ENCODE results near the gene PRR29.
"Not testable (repeated sequence)": the region's sequence is repeated elsewhere in the genome, so short reads cannot be mapped to it uniquely, and the experiment has no call there.

PRR29 gene

GRCh38 chr17:64016974-64017373 lies 18.8 kb downstream of the PRR29 start:
- DNase-seq = no peak

DNA sequence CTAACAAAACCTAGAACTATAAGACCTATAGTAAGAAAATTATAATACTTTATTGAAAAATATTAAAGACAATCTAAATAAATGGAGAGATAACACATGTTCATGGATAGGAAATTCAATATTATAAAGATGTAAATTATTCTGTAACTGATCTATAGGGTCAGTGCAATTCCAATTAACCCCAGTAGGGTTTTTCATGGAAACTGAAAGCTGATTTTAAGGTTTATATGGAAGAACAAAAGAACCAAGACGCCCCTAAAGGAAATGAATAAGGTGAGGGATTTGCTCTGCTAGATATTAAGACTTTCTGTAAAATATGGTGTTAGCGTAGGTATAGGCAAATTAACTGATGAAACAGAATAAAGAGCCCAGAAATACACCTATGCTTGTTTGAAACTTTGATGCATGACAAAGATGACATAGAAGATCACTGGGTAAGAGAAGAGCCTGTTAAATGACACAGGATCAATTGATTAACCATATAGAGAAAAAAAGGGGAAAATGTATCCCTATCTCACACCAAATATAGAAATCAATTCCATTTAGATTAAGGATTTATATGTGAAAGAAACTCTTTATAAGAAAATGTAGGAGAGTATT lies 19.3 kb downstream of the PRR29 start:
- DNase-seq = no peak

- DNase-seq = not testable (repeated sequence)
Measured at GRCh38 chr17:64019551-64019961, 21.4 kb downstream of the PRR29 start.

GRCh38 chr17:64020056-64020766 lies 22.1 kb downstream of the PRR29 start, which contains the start of gene ICAM2:
Gene ICAM2 (minus strand): TSS chr17:64020633. CDS start chr17:64006691, 13,942 bp downstream.
- peak; percentile 94 for DNase-seq

- DNase-seq = no peak
Measured at GRCh38 chr17:64022611-64023063, 24.5 kb downstream of the PRR29 start.

- no peak for DNase-seq
Measured at GRCh38 chr17:64024215-64024654, 26.1 kb downstream of the PRR29 start.

DNA sequence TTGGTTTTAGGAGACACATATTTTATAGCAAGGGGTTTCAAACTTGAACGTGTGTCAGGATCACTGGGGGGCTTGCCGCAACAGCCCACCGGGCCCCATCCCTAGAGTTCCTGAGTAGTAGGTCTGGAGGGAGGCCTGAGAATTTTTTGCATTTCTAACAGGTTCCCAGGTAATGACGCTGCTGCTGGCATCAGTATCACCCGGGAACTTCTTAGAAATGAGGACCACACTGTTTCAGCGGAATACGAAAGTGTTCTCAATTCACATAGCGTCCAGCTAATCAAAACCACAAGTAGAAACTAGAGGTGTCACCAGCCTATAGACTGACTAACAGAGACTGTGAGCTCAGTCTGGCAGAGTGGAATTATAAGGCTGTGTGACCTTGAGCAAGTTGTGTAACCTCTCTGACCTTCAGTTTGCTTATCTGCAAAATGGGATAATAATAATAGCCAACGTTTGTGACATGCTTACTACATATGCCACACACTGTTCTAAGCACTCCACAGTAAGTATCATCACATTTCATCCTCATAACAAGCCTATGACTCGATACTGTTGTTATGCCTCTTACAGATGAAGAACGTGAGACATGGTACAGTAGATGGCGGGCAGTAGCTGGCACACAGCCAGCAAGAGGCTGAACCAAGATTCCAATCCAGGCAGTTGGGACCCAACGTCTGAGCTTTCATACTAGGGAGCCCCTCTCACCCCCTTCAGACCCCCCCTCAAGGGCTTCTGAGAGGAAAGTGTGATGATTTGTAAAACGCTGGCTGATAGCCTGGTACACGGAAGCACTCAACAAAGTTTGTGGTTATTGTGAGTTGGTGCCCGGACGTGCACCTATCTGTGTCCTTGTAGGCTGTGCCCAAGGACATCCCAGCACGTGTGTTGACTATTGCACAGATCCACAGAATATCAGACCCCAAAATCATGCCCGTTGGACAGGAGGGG lies 26.9 kb downstream of the PRR29 start:
- DNase-seq = peak; percentile 86

- DNase-seq = peak; percentile 94
Measured at GRCh38 chr17:64025732-64026294, 27.7 kb downstream of the PRR29 start.

DNA sequence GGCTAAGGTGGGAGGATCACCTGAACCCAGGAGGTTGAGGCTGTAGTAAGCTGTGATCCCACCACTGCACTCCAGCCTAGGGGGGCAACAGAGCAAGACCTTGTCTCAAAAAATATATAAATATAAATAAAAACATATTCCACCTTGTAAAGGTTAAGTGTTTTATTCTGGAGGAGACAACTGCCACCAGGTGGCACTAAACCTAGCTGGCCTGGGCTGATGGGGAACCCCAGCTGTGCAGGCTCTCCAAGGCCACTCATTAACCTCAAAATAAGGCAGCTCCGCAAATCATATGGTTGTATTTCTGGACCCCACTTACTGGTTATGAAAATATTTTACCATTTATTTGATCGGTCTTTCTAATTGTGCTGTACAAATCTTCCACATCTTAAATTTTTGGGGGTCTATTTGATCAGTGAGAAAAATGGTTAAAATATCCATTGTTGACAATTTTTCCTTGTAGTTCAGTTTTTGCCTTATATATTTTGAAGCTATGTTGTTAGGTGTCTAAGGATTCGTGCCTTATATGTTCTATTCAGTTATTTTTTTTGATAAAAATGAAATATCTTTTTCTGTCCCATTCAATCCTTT lies 30.8 kb downstream of the PRR29 start:
- DNase-seq = peak; percentile 82

GRCh38 chr17:64032081-64032480 lies 33.9 kb downstream of the PRR29 start:
- DNase-seq = no peak

DNA sequence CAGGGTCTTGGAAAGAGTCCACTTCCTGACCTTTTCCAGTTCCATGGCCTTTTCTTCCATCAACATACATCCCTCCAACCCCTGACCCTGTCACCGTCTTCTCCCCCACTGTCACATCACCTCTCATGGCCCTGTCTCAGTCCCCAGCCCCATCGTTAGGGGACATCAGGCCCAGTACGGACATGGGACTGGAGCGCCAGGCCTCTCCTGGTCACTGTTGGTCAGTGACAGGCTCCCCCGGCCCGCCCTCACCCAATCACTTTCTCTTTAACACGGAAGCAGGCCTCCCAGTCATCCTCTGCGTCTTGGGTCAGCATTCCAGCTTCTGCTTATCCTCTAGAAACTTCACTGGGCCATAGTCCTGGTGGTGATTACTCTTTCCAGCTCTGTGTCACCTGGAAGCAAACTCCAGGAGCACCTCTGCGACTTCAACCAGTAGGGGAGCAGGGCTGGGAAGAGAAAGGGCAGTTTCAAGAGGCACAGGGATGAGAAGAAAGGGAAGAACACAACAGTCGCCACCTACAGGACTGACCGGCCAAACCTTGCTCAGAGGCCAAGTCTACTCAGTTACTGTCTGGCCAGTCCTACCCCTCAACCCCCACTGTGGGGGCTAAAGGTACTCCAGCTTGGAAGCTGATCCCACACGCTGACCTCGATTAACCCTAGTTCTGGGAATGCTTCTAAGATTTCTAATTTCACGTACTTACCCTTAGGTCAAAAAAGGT lies 38.2 kb downstream of the PRR29 start:
- no peak for DNase-seq

GRCh38 chr17:64037180-64037579 lies 39.0 kb downstream of the PRR29 start:
- no peak for DNase-seq

DNA sequence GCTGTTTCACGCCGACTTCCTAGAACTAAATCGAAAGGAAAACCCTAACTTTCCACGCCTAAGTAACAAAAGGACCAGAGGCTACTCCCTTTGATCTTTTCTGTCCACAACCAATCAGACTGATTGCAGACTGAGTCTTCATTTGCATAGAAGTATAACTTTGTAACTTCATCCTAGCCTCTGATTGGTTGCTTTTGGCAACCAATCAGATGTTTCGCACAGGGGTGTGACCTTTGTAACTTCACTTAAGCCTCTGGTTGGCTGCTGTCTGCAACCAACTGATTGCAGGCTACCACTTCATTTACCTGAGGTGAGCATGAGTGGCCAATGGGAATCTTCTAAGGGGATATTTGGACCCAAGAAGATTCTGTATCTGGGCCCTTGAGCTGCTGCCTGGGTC lies 39.7 kb downstream of the PRR29 start:
- no peak for DNase-seq

GRCh38 chr17:64038331-64039105 lies 40.4 kb downstream of the PRR29 start:
- DNase-seq = no peak

GRCh38 chr17:64039106-64039400 lies 40.9 kb downstream of the PRR29 start:
- DNase-seq = no peak

DNA sequence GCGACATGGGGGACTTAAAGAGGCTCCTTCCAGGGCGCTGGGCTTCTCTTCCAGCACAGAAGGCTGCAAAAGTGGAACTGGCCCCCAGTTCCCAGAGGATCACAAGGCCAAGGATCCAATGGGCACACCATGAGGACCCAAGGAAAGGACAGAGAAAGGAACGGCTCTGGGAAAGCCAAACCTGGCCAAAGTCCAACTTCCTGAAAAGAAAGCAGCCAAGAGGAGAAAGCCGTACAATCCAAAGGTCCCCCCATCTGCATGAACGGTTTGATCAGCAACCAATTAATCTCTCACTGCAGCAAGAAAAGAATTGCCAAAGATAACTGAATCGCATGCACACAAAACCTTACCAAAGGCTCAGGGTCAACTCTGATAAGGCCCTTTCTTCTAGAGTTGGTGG lies 42.1 kb downstream of the PRR29 start:
- no peak for DNase-seq

- DNase-seq = no peak
Measured at GRCh38 chr17:64041912-64042311, 43.8 kb downstream of the PRR29 start.

DNA sequence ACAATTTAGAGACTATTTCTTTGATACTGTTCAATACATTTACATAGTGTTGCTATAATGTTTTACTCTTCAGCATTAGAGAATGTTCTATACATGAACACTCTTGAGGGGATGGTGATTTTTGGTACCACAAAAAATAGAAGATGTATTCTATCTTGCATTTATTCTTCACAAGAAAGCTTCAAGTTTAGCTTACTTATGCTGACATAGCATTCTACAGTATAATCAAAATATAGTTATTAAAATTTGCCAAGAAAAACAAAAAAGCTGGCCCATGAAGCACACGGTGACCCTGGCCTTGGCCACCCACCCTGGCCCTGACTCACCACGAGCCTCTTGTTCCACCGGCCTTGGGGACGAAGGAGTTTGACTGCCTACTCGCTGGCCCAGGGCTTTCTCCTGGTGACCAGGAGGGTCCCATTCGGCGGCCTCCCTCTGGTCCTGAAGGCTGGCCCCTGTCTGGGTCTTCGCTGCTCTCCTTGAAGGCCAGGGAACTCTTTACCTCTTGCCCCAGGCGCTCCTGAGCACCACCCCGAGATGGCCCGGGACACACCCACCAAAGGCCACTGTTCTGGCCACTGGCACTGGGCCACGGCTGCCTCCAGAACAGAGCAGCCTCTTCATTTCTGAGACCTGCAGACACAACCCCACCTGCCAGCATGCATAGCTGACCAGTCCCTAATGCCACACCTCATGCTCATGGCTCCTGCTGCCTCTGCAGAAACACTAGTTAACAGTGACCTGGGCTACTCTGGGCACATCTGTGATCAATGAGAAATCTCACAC lies 44.7 kb downstream of the PRR29 start:
- no peak for DNase-seq

DNA sequence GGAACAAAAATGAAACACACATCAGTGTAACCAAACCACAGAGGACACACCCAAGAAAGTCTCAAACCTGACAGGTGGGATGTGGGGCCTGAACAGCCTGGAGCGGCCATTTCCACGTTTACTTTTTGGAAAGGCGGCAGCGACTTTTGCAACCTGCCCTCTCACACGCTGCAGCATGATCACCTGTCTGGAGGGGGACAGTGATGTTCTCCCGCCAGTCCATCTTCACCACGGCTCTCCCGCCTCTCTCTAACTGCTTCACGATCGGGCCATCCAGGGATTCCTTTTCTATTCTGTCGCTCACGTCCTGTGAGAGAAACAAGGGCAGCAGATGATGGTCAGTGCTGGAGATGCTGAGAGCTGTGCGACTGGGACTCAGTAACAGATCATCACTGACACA lies 47.0 kb downstream of the PRR29 start:
- no peak for DNase-seq

DNA sequence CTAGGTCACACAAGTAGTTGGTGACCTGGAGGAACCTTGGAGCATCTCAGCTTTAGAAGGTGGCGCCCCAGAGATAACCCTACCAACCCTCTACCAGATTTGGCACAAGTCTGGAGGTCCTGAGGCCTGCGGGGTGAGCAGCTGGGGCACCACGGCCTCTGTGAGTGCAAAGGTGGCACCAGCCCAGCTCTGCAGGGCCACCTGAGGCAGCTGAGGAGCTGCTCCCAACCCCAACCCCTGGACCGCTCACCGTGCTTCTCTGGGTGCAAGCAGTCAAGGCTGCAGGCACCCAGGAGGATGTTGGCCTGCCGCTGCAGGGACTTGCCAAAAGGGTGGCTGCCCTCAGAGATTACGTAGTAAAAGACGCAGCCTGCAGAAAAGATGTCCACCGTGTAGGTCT lies 50.7 kb downstream of the PRR29 start:
- DNase-seq = no peak
